SK-N-SH (cell line): ENCODE data around the gene EID3. TPM values are rescaled to one million over a fixed set of nuclear protein-coding genes. Genes with fewer than 3 reads are reported as not detected.

ENCODE experiments used
- CTCF ChIA-PET: fragments of 300-600, 350-600 bp; formaldehyde crosslinking; extraction: SDS; loops from one replicate; lab custom pipeline; 2021; lab: Yijun Ruan, JAX
- POLR2A ChIA-PET: fragments of 350-600 bp; sonication (Branson Sonifier 250); formaldehyde crosslinking; extraction: SDS; loops from one replicate; lab custom pipeline; 2020; ENCODE audit warnings: antibody characterized with exemption, inconsistent platforms; lab: Yijun Ruan, JAX
- DNase-seq: peaks from one replicate; pipeline ENCODE4 v3.0.0; 2012
- H2AFZ ChIP-seq: fragments of 200-600 bp; sonication (generic); 2 replicates; pipeline ENCODE4 v1.8.1; 2016; ENCODE audit warnings: antibody characterized with exemption, mild to moderate bottlenecking, low read depth
- H3F3A ChIP-seq: fragments of 200-600 bp; sonication (generic); replicated peaks from 2 replicates; pipeline ENCODE3; 2016; ENCODE audit warnings: antibody characterized with exemption, mild to moderate bottlenecking; ENCODE audit not compliant: insufficient read depth
- H3K27ac ChIP-seq, 2 experiments: fragments of 200-500 bp in 1 of 2; fragments of 200-600 bp in 1 of 2; sonication (Bioruptor generic) in 1 of 2; sonication (generic), shearing (Covaris generic) in 1 of 2; 2 replicates each; pipeline versions ENCODE4 v1.5.1 to v1.6.1; 2014 to 2016; ENCODE audit warnings: low read depth in 2 of 2, inconsistent platforms in 1 of 2, low read length in 1 of 2, mild to moderate bottlenecking in 1 of 2, mixed read lengths in 1 of 2
- H3K27me3 ChIP-seq: fragments of 200-600 bp; sonication (generic), shearing (Covaris generic); 2 replicates; pipeline ENCODE4 v1.6.1; 2016; ENCODE audit warnings: mixed run types; ENCODE audit not compliant: insufficient read depth
- H3K36me3 ChIP-seq, 2 experiments: fragments of 200-500 bp in 1 of 2; fragments of 200-600 bp in 1 of 2; sonication (Bioruptor generic) in 1 of 2; sonication (generic) in 1 of 2; replicated peaks in 1 of 2; 2 replicates each; pipeline versions ENCODE3 to v1.5.1; 2014 to 2016; ENCODE audit warnings: low read length in 1 of 2, mild to moderate bottlenecking in 1 of 2; ENCODE audit not compliant: insufficient read depth in 2 of 2, control insufficient read depth in 1 of 2
- H3K4me1 ChIP-seq, 2 experiments: fragments of 200-500 bp in 1 of 2; fragments of 200-600 bp in 1 of 2; sonication (Bioruptor generic) in 1 of 2; sonication (generic), shearing (Covaris generic) in 1 of 2; 2 replicates each; pipeline versions ENCODE4 v1.5.1 to v1.6.1; 2014 to 2016; ENCODE audit warnings: low read depth in 1 of 2, low read length in 1 of 2, mixed run types in 1 of 2; ENCODE audit not compliant: insufficient read depth in 2 of 2, control insufficient read depth in 1 of 2
- H3K4me2 ChIP-seq: fragments of 200-600 bp; sonication (generic), shearing (Covaris generic); 2 replicates; pipeline ENCODE4 v1.6.1; 2017; ENCODE audit warnings: mixed run types
- H3K4me3 ChIP-seq, 2 experiments: fragments of 200-500 bp in 1 of 2; fragments of 200-600 bp in 1 of 2; sonication (Bioruptor generic) in 1 of 2; sonication (generic), shearing (Covaris generic) in 1 of 2; 2 replicates each; pipeline versions ENCODE4 v1.5.1 to v1.8.1; 2014 to 2016; ENCODE audit warnings: low read depth in 2 of 2, inconsistent platforms in 1 of 2, low read length in 1 of 2, mild to moderate bottlenecking in 1 of 2, mixed read lengths in 1 of 2, moderate library complexity in 1 of 2
- H3K79me2 ChIP-seq: fragments of 200-600 bp; sonication (generic); 2 replicates; pipeline ENCODE4 v1.8.1; 2017; ENCODE audit warnings: mild to moderate bottlenecking; ENCODE audit not compliant: insufficient read depth
- H3K9ac ChIP-seq: fragments of 200-600 bp; sonication (generic); 2 replicates; pipeline ENCODE4 v1.6.1; 2017; ENCODE audit warnings: mixed run types
- H3K9me2 ChIP-seq: fragments of 200-600 bp; sonication (generic); 2 replicates; pipeline ENCODE4 v1.6.1; 2017; ENCODE audit warnings: mixed run types
- H3K9me3 ChIP-seq: fragments of 200-600 bp; sonication (generic); 2 replicates; pipeline ENCODE4 v1.6.1; 2017; ENCODE audit warnings: mixed run types, mild to moderate bottlenecking, moderate library complexity
- H4K20me1 ChIP-seq: fragments of 200-600 bp; sonication (generic); 2 replicates; pipeline ENCODE4 v1.6.1; 2017; ENCODE audit warnings: mild to moderate bottlenecking, mixed run types; ENCODE audit not compliant: insufficient read depth
- CHD2 ChIP-seq: fragments of 150-350 bp; IDR thresholded peaks from 2 replicates; pipeline ENCODE4 v1.6.1; 2018; ENCODE audit warnings: low read length; ENCODE audit not compliant: partially characterized antibody
- EP300 ChIP-seq, 2 experiments: IDR thresholded peaks; 2 replicates each; pipeline versions ENCODE4 v1.4.0 to v1.6.1; 2012; ENCODE audit warnings: borderline replicate concordance in 1 of 2, low read depth in 1 of 2, low read length in 1 of 2
- FOSL2 ChIP-seq: IDR thresholded peaks from 2 replicates; pipeline ENCODE4 v1.4.0; 2012; ENCODE audit warnings: low read depth, mild to moderate bottlenecking, moderate library complexity, borderline replicate concordance
- FOXJ3 ChIP-seq: sonication (generic); formaldehyde crosslinking; IDR thresholded peaks from 2 replicates; pipeline ENCODE4 v1.5.1; 2020; ENCODE audit warnings: mild to moderate bottlenecking, missing genetic modification reagents
- POLR2AphosphoS5 ChIP-seq: IDR thresholded peaks from 2 replicates; pipeline ENCODE4 v1.6.1; 2012; ENCODE audit warnings: low read depth, low read length
- TAF1 ChIP-seq: IDR thresholded peaks from 2 replicates; pipeline ENCODE4 v1.6.1; 2012; ENCODE audit warnings: low read depth, mild to moderate bottlenecking, low read length, moderate library complexity, borderline replicate concordance
- WGBS: methylation state at CpG from one replicate; pipeline ENCODE4 v1.1.6; 2017; ENCODE audit warnings: low lambda C conversion rate; 5-methylcytosine and 5-hydroxymethylcytosine counted together
- polyA plus RNA-seq, 3 experiments: library from polyadenylated mRNA; depleted of rRNA; stranded (reverse); fragments of >200 nt; gene quantifications; 2 replicates each; pipeline ENCODE4 v1.2.3, GENCODE V29; 2012
- TF ChIP-seq, protein P1 (sequence below): fragments of 200-600 bp; sonication (generic); IDR thresholded peaks from 2 replicates; pipeline ENCODE4 v1.6.1; 2017; ENCODE audit warnings: antibody characterized with exemption, mild to moderate bottlenecking, moderate library complexity
- TF ChIP-seq, protein P2 (sequence below): IDR thresholded peaks from 2 replicates; pipeline ENCODE4; 2012

The EID3 gene
- polyA plus RNA-seq, 1 of the 3 experiments (the other 2 are of a cell fraction): 0.92 TPM

DNA sequence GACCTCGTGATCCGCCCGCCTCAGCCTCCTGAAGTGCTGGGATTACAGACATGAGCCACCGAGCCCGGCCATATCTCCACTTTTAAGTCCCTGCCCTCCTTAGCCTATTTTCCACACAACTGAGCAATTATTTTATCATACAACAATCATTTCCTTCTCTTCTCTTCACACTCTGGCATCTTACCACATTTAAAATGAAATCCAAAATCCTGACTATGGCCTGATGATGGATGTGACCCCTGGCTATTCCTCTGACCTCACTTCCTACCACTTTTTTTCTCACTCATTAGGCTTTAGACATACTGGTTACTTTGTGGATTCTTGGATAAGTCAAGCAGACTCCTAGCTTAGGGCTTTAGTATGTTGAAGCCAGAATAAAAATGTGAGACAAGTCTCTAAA is 21.9 kb upstream of the EID3 start:
- DNase-seq: no peak
- Histone ChIP-seq H3K27ac (peak overlapping the region in 1 of 2 experiments; percentile 89; a peak in 2 of 4 replicates), H4K20me1 (no peaks in the 10 kb centered on the region), H3F3A (peaks cover 41% of the 10 kb centered on the region), H3K4me2 (no peak overlapping the region), H2AFZ (no peak overlapping the region), H3K9ac (no peak overlapping the region), H3K4me3 (no peak overlapping the region), H3K9me3 (no peaks in the 10 kb centered on the region), H3K9me2 (no peaks in the 10 kb centered on the region), H3K27me3 (no peaks in the 10 kb centered on the region), H3K79me2 (0 out of 2 replicates have a peak, but pooled peaks cover under 1% of the 10 kb centered on the region), H3K36me3 (no peaks in the 10 kb centered on the region), H3K4me1 (peaks cover 9 to 24% of the 10 kb centered on the region in 2 experiments; a peak in 3 of 4 replicates)
- POLR2A ChIA-PET: no interaction called here
- TF ChIP-seq CHD2 (no peak), FOSL2 (no peak)
- WGBS: 96% methylated on average over 5 of the region's 5 CpGs
- CTCF ChIA-PET: interaction anchor here (0.6 kb wide), 1 partner anchor 77 kb away, joined by 3 read pairs; no protein-coding TSS in a partner anchor

DNA sequence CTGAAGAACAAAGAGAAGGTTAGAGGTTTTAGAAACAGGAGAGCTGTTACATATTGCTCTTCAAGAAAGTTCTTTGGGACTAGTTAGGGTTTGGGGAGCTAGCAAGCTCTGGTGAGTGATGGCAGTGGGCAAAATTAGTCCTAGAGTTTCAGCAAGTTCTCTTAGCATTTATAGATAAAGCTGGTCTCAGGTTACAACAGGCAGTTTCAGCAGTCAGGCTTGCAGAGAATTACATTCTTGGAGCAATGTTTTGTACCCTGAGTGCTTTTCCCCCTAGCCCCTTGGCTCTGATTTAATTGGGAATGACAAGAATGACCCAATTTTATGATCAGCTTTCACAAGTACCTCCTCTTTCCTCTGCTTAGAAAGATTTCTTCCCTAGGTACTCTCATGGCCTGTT is 21.4 kb upstream of the EID3 start:
- Histone ChIP-seq H3K9ac (no peak overlapping the region), H3K27ac (peak overlapping the region in 1 of 2 experiments; percentile 89; a peak in 2 of 4 replicates), H3F3A (peaks cover 44% of the 10 kb centered on the region), H3K9me3 (no peaks in the 10 kb centered on the region), H3K4me1 (peaks cover 9 to 24% of the 10 kb centered on the region in 2 experiments; a peak in 3 of 4 replicates), H3K79me2 (peaks cover 5% of the 10 kb centered on the region), H4K20me1 (no peaks in the 10 kb centered on the region), H2AFZ (no peak overlapping the region), H3K9me2 (no peaks in the 10 kb centered on the region), H3K27me3 (no peaks in the 10 kb centered on the region), H3K4me3 (no peak overlapping the region), H3K4me2 (no peak overlapping the region), H3K36me3 (no peaks in the 10 kb centered on the region)
- CTCF ChIA-PET: no interaction called here
- POLR2A ChIA-PET: no interaction called here
- no peak for TF ChIP-seq EP300 (IDR thresholded peaks at IDR 0.05; ENCODE audit: borderline replicate concordance in 1 of 2, low read depth in 1 of 2, low read length in 1 of 2)
- TF ChIP-seq TAF1: no peak
- TF ChIP-seq FOXJ3: no peak
- TF ChIP-seq, protein P1, sequence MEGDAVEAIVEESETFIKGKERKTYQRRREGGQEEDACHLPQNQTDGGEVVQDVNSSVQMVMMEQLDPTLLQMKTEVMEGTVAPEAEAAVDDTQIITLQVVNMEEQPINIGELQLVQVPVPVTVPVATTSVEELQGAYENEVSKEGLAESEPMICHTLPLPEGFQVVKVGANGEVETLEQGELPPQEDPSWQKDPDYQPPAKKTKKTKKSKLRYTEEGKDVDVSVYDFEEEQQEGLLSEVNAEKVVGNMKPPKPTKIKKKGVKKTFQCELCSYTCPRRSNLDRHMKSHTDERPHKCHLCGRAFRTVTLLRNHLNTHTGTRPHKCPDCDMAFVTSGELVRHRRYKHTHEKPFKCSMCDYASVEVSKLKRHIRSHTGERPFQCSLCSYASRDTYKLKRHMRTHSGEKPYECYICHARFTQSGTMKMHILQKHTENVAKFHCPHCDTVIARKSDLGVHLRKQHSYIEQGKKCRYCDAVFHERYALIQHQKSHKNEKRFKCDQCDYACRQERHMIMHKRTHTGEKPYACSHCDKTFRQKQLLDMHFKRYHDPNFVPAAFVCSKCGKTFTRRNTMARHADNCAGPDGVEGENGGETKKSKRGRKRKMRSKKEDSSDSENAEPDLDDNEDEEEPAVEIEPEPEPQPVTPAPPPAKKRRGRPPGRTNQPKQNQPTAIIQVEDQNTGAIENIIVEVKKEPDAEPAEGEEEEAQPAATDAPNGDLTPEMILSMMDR: no peak
- TF ChIP-seq POLR2AphosphoS5: no peak
- TF ChIP-seq, protein P2, sequence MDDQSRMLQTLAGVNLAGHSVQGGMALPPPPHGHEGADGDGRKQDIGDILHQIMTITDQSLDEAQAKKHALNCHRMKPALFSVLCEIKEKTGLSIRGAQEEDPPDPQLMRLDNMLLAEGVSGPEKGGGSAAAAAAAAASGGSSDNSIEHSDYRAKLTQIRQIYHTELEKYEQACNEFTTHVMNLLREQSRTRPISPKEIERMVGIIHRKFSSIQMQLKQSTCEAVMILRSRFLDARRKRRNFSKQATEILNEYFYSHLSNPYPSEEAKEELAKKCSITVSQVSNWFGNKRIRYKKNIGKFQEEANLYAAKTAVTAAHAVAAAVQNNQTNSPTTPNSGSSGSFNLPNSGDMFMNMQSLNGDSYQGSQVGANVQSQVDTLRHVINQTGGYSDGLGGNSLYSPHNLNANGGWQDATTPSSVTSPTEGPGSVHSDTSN: peak; percentile 61
- no peak for DNase-seq
